Left ventricle myocardium superior (tissue), 1 donor: ENCODE data around the gene HUNK. TPM values are rescaled to one million over a fixed set of nuclear protein-coding genes. Genes with fewer than 3 reads are reported as not detected.
"Not testable (repeated sequence)": the region's sequence is repeated elsewhere in the genome, so short reads cannot be mapped to it uniquely, and the experiment has no call there.

Experiments used
- ATAC-seq: fragments of 200-7000 bp; cut with Tn5 transposase; one replicate; pipeline ENCODE4 v1.9.1; 2020; ENCODE audit warnings: mild to moderate bottlenecking, moderate library complexity
- DNase-seq: peaks from one replicate; pipeline ENCODE4 v3.0.0-alpha.2; 2020
- intact Hi-C: fragments of 100-400 bp; cut with micrococcal nuclease; formaldehyde crosslinking; loops from one replicate; pipeline ENCODE4 v1.11.0; 2022
- long read RNA-seq: library from polyadenylated mRNA; unstranded; transcript quantifications from one replicate; pipeline ENCODE4 v2.0.0, GENCODE V29; 2021
- total RNA-seq: library from RNA; stranded (reverse); fragmentation: NEBNext Ultra II Directional; extraction: Animal tissue kit (Norgen Biotek cat#: 25700); gene quantifications from one replicate; pipeline ENCODE4 v1.2.1, GENCODE V29; 2021
- donor health status: DM: no; HTN: yes; CAD: no; lungs with severe emphysema.

HUNK gene
- 0.40 TPM for total RNA-seq
- long read RNA-seq, partial matches to known transcripts = 0 of 3 reads
- long read RNA-seq, other reads (novel, unspliced or antisense) = 3 of 3 reads

GRCh38 chr21:31872452-31873274 is at the start of gene HUNK:
Gene HUNK (plus strand): TSS chr21:31873020. CDS start chr21:31873675, 655 bp downstream.
- DNase-seq (peak; percentile 40), ATAC-seq (peak; percentile 67)
- intact Hi-C loops = no loop called here

DNA sequence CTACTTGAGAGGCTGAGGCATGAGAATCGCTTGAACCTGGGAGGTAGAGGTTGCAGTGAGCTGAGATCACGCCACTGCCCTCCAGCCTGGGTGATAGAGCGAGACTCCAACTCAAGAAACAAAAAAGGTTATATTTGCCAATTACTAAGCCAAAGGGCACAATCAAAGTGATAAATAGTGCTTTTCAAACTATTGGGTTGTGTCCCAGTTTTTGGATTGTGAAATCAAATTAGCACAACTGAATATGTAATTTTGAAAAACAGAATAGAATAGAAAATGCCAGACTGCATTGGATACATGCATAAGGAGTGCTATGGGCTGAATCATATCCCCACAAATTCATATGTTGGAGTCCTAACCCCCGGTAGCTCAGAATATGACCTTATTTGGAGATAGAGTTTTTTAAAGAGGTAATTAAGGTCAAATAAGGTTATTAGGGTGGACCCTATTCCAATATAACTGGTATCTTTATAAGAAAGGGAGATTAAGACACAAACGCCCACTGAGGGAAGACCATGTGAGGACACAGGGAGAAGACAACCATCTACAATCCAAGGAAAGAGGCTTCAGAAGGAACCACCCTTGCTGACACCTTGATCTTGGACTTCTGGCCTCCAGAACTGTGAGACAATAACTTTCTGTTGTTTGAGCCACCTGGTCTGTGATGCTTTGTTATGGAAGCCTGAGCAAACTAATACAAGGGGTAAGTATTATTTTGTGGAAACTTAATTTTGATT is 42.9 kb upstream of the HUNK start:
- intact Hi-C loops = no loop called here
- ATAC-seq (no peak), DNase-seq (no peak)

DNA sequence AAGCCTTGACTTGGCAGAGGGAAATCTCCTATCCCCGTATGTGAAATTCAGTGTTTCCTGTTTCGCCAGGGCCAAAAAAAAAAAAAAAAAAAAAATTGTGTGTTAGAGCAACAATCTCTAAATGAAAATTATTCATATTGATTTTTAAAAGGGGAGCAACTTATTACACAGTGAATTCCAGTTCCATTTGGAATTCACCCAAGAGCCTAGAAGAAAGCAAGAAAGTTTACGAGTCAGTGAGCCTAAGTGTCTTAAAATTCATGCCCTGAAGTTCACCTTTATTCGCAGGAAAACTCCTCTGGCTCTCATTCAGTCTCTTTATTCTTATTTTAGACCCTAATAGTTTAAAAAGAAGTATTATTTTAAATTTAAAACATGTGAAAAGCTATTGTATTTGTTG is 42.1 kb upstream of the HUNK start:
- no peak for ATAC-seq
- intact Hi-C loops = no loop called here
- no peak for DNase-seq

DNA sequence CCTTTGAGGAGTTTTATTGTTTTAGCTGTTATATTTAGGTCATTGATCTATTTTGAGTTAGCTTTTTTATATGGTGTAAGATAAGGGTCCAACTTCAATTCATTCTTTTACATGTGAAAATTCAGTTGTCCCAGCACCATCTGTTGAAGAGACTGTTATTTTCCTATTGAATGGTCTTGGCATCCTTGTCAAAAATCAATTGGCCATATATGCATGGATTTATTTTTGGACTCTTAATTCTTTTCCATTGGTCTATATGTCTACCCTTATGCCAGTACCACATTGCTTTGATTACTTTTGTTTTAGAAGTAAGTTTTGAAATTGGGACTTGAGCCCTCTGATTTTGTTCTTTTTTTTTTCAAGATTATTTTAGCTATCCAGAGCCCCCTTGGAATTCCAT is 35.8 kb upstream of the HUNK start:
- no peak for ATAC-seq

DNA sequence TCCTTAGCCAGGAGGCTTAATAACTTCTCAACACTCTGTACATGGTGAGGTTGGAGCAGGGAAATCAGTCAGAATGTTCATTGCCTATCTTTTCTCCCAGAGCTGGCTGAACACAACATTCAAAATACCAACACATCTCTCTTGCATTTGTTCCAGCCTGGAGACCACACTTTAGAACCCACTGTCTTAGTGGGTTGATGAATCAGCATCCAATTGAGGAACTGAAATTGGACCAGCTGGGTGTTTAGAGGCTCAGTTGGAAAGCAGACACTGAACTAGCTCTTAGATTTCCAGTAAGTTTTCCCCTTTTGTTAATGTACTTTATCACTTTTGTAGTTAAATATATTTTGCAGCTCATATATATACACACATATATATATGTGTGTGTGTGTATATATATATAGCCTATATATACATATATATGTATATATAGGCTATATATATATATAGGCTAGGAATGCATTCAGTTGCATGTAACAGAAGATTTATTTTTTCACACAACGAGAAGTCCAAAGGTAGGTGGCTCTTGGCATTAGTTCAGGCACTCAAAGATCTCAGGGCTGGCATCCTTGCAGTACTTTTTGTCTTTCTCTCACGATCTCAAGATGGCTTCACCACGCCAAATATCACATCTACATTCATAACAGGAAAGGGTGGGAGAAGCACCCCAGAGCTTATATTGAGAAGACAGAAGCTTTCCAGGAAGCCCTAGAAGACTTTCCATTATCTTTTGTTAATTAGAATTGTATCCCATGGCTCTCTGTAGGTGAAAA is 35.0 kb upstream of the HUNK start:
- intact Hi-C loops = no loop called here
- no peak for ATAC-seq
- no peak for DNase-seq

More for the DNA sequence above, 35.8 kb upstream of the HUNK start:
- no peak for DNase-seq
- intact Hi-C loops = no loop called here

- intact Hi-C loops = no loop called here
- DNase-seq (no peak), ATAC-seq (no peak)
Measured at GRCh38 chr21:31838586-31839355, 34.0 kb upstream of the HUNK start.

GRCh38 chr21:31844206-31844605 is 28.6 kb upstream of the HUNK start:
- ATAC-seq (no peak), DNase-seq (no peak)
- intact Hi-C loops = no loop called here

GRCh38 chr21:31845151-31845729 is 27.6 kb upstream of the HUNK start:
- no peak for ATAC-seq
- DNase-seq = no peak
- intact Hi-C loops = no loop called here

DNA sequence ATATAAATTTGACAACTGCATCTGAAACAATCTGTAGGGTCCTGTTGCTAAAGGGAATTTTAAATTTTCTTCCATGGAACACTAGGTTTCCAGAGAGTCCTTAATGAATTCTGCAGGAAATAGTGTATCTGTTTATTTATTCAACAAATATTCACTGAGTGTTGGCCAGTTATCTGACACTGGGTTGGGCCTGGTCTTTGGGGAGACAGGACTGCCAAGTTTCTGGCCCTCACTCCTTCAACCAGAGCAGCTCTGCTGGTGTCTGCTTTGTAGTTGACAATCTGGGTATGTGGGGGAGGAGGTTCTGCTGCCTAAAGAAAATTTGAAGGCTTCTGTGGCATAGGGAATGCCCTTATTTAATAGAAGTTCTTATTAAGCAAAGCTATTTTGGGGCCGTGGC is 26.1 kb upstream of the HUNK start:
- ATAC-seq (peak; percentile 69), DNase-seq (no peak)

DNA sequence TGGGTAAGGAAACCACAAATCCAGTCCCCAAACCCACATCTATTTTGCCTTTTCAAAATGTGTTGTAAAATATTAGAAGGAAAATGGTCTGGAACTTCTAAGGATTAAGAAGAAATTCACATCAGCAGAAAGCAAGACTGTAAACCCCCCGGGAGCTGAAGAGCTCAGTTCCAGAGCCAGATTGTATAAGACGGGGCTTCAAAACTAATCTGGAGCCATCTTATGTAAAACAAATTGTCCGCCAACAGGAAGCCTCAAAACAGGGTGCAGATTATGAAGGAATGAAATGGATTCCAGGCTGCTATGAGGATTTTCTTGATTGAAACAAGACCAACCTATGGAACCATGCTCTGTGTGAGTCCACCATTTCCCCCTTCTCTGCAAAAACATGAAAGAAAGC is 25.1 kb upstream of the HUNK start:
- intact Hi-C loops = no loop called here
- no peak for DNase-seq
- no peak for ATAC-seq

More for the DNA sequence above, 26.1 kb upstream of the HUNK start:
- intact Hi-C loops = no loop called here

DNA sequence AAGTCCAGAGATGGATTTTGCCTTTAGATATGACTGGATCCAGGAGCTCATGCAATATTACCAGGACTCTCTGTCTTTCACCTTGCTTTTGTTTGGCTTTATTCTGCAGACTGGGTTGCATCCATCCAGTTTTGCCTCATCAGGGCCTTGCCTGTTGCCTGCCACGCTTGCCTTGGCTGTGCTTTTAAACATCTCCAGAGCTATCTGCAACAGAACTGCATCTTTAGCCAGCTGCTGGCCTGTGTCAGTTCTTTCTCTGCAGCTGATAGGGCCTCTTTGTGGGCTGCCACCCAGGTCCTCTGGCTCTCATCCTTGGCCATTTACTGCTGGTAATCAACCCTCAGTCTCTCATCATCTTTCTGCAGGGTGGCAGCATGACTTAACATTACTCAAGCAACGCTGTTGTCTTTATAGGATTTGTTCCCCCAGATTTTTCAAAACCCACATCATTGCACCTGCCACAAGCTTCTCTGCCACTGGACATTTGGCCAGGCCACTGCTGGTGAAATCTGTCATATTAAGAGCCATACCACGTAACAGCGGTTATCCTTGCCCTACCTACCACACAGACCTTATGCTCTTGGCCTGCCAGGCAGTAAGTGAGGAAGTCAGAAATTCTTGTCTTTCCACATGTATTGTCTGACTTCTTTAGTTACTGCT is 24.4 kb upstream of the HUNK start:
- no peak for DNase-seq
- ATAC-seq = peak; percentile 26
- intact Hi-C loops = no loop called here

DNA sequence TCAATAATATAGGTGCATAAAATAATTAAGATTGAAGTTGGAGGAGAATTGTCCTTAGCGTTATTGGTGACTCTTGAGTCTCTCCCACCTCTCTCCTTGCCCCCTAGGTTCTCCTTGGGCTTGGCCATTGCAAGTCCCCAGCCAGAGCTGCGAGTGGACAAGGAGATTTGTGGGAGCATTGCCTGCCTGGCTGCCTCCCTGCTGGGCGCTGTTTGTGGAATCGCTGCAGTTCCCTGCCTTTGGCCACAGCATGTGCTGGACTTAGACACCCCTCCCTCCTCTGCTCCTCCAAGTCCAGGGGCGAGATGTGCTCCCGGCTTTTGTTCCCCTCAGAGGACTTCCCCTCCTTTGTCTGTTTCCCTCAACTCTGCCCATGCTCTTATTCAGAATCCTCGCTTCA is 21.9 kb upstream of the HUNK start:
- intact Hi-C loops = no loop called here
- ATAC-seq = no peak
- no peak for DNase-seq

GRCh38 chr21:31855180-31855579 is 17.6 kb upstream of the HUNK start:
- DNase-seq = no peak
- no peak for ATAC-seq
- intact Hi-C loops = no loop called here

DNA sequence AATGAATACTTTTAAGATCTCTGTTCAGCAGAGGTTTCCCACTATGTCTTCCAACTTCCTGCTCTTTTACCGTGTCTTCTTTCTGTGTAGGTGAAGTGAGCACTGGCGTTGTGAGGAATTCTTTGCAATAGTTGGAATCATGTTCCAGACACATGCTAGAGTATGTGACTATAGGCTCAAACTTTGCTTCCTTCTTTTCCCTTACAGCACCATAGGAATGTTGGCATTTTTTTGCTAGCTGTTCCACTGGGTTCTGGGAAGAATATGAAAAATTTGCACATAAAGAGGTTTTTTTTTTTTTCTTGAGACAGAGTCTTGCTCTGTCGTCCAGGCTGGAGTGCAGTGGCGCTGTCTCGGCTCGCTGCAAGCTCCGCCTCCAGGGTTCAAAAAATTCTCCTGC is 15.7 kb upstream of the HUNK start:
- ATAC-seq (no peak), DNase-seq (no peak)
- intact Hi-C loops = no loop called here

GRCh38 chr21:31857631-31858030 is 15.2 kb upstream of the HUNK start:
- DNase-seq, ATAC-seq, intact Hi-C loops: not testable (repeated sequence)

DNA sequence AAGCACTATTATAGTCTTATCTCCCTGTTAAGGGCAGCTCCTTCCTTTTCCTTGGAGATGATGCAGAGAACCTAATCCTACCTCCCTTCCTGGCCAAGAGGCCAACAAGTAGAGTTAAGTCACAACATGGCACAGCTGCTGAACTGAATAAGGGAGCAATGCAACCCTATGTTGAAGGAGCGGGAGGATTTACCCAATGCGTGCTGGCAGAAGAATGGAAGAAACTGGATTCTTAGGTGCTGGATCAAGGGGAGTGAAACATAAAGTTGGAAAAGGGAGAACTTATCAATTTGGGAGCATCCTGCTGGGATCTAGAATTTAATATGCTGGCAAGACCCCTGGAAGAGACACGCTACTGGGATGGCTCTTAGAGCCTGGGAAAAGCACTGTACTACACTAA is 12.0 kb upstream of the HUNK start:
- DNase-seq (no peak), ATAC-seq (no peak)
- intact Hi-C loops = no loop called here

- intact Hi-C loops = no loop called here
- DNase-seq = no peak
- no peak for ATAC-seq
Measured at GRCh38 chr21:31862078-31862477, 10.7 kb upstream of the HUNK start.

- intact Hi-C loops = loop anchor here (5.0 kb wide), 1 partner anchor 392 kb away; no protein-coding TSS in a partner anchor
- DNase-seq (peak; percentile 37), ATAC-seq (peak; percentile 57)
Measured at GRCh38 chr21:31865429-31865970, 7.3 kb upstream of the HUNK start.
